Pancreas (tissue), 10 donors: ENCODE data around the gene PCDHAC2. TPM values are rescaled to one million over a fixed set of nuclear protein-coding genes. Genes with fewer than 3 reads are reported as not detected.

Experiments used
- ATAC-seq, 4 donors: fragments of 200-7000 bp; cut with Tn5 transposase; one replicate each; pipeline versions ENCODE4 v1.8.0 to v1.9.1; 2020; ENCODE audit warnings: mild to moderate bottlenecking in 4 of 4, moderate library complexity in 4 of 4
- DNase-seq, 6 donors: peaks; one replicate each; pipeline ENCODE4 v3.0.0-alpha.2; 2020
- FAIRE-seq: peaks from 2 replicates; lab custom pipeline; 2012; peaks lifted over from hg19 to GRCh38; lab: Jason Lieb, UNC
- H3K27ac ChIP-seq, 4 donors: fragments of 200-600 bp; sonication (generic); 1 replicate in 3 of 4; 2 replicates in 1 of 4; pipeline versions ENCODE4 v1.5.0 to v1.8.0; 2020
- H3K27me3 ChIP-seq, 4 donors: fragments of 200-600 bp; one replicate each; pipeline ENCODE4 v1.8.0; 2021
- H3K36me3 ChIP-seq, 3 donors: fragments of 200-600 bp; sonication (generic) in 1 of 3; one replicate each; pipeline versions ENCODE4 v1.5.0 to v1.8.0; 2020 to 2021
- H3K4me1 ChIP-seq, 3 donors: fragments of 200-600 bp; one replicate each; pipeline ENCODE4 v1.8.0; 2021
- H3K4me3 ChIP-seq, 4 donors: fragments of 200-600 bp; sonication (generic) in 2 of 4; one replicate each; pipeline versions ENCODE4 v1.5.0 to v1.8.0; 2020 to 2021
- H3K9me3 ChIP-seq, 4 donors: fragments of 200-600 bp; one replicate each; pipeline ENCODE4 v1.8.0; 2021
- CTCF ChIP-seq, 4 donors: fragments of 200-600 bp; sonication (generic) in 3 of 4; IDR thresholded peaks; one replicate each; pipeline versions ENCODE4 v1.5.0 to v1.8.0; 2021; ENCODE audit warnings: antibody characterized with exemption in 4 of 4
- WGBS, 2 donors: extraction: QIAGEN DNeasy Blood & Tissue Kit; methylation state at CpG; one replicate each; pipeline ENCODE4 v1.1.7; 2013; 5-methylcytosine and 5-hydroxymethylcytosine counted together
- intact Hi-C, 3 donors: fragments of 100-400 bp; cut with DNase I; formaldehyde crosslinking; loops; one replicate each; pipeline versions ENCODE4 v1.11.1 to v1.14.2; 2022
- polyA plus RNA-seq, 2 donors: library from polyadenylated mRNA; stranded (reverse); fragments of 200-250 nt; gene quantifications; one replicate each; pipeline ENCODE4 v1.2.3, GENCODE V29; 2013
- total RNA-seq, 6 donors: library from RNA; stranded (reverse); fragmentation: NEBNext Ultra II Directional in 4 of 6; extraction: Animal tissue kit (Norgen Biotek cat#: 25700) in 4 of 6; gene quantifications; one replicate each; pipeline versions ENCODE4 v1.2.1 to v1.2.4, GENCODE V29; 2021 to 2023
- donor health status: healthy with polysubstance abuse.
- donor health status: DM: no; HTN: no; CAD: no; lungs with moderate emphysema.
- donor health status: DM: no; HTN: no; CAD: no.
- donor health status: control.
- donor health status: control.
- donor health status: Bipolar disorder and iron deficiency.
- donor health status: DM: yes; HTN: yes; CAD: no.
- donor health status: DM: no; HTN: no; CAD: no.
- donor health status: DM: no; HTN: no; CAD: no.
- donor health status: DM: yes; HTN: yes; CAD: no.

PCDHAC2 gene
- 1 to 10 TPM in 1 of 6 donors, under 1 TPM in 5; 0.37 to 1.1 (median 0.68) TPM for total RNA-seq
- polyA plus RNA-seq = under 1 TPM; 0.08 to 0.73 TPM

GRCh38 chr5:140966293-140967225 lies at the start of gene PCDHAC2:
PCDHAC2 (plus strand) TSS chr5:140966476; CDS start chr5:140966767, 291 bp downstream.
- Histone ChIP-seq H3K4me3 (peak within 1 kb of the TSS; percentile 14 to 70 (median 46)), H3K27ac (peak within 1 kb of the TSS in 1 of 4 donors; percentile 23), H3K36me3 (no peaks in the 10 kb centered on the region), H3K4me1 (no peaks in the 10 kb centered on the region), H3K27me3 (no peaks in the 10 kb centered on the region), H3K9me3 (no peaks in the 10 kb centered on the region)
- DNase-seq (peak; percentile 27 to 76 (median 50)), FAIRE-seq (no peak), ATAC-seq (peak; percentile 91 to 95 (median 92))
- intact Hi-C loops = no loop called here
- TF ChIP-seq CTCF (IDR thresholded peaks at IDR 0.05) = no peak
- 1% methylated on average over 71 to 80 of the region's 80 CpGs for WGBS, 2 donors

- ATAC-seq = no peak
- Histone ChIP-seq H3K27me3 (no peaks in the 10 kb centered on the region), H3K27ac (no peak overlapping the region), H3K36me3 (no peaks in the 10 kb centered on the region), H3K9me3 (no peaks in the 10 kb centered on the region), H3K4me3 (no peak overlapping the region), H3K4me1 (peaks cover 0 to 2% (median 0%) of the 10 kb centered on the region in 3 donors)
- TF ChIP-seq CTCF (IDR thresholded peaks at IDR 0.05) = no peak
- intact Hi-C loops = no loop called here
- no peak for DNase-seq
- 54% methylated on average over 4 of the region's 4 CpGs for WGBS, 2 donors
- FAIRE-seq = no peak
Measured at GRCh38 chr5:140923601-140924000, 42.7 kb upstream of the PCDHAC2 start.

GRCh38 chr5:140925806-140926442 lies 40.4 kb upstream of the PCDHAC2 start, which contains the start of gene PCDHAC1:
PCDHAC1 (plus strand) TSS chr5:140926299; CDS start chr5:140926893, 594 bp downstream.
- H3K36me3 ChIP-seq = no peaks in the 10 kb centered on the region
- H3K4me1 ChIP-seq = peaks cover 0 to 2% (median 0%) of the 10 kb centered on the region in 3 donors
- 2% methylated on average over 41 of the region's 41 CpGs for WGBS, 2 donors
- peak within 1 kb of the TSS; percentile 14 to 62 (median 33) for H3K27ac ChIP-seq
- no peak for TF ChIP-seq CTCF (IDR thresholded peaks at IDR 0.05)
- intact Hi-C loops = no loop called here
- DNase-seq = peak in 4 of 6 donors; percentile 34 to 79 (median 66)
- H3K27me3 ChIP-seq = no peaks in the 10 kb centered on the region
- peak within 1 kb of the TSS; percentile 26 to 63 (median 40) for H3K4me3 ChIP-seq
- no peaks in the 10 kb centered on the region for H3K9me3 ChIP-seq
- FAIRE-seq = no peak
- peak; percentile 82 to 86 (median 84) for ATAC-seq

- Histone ChIP-seq H3K27me3 (no peaks in the 10 kb centered on the region), H3K4me3 (peak overlapping the region; percentile 26 to 63 (median 40)), H3K4me1 (peaks cover 0 to 2% (median 0%) of the 10 kb centered on the region in 3 donors), H3K9me3 (no peaks in the 10 kb centered on the region), H3K27ac (peak overlapping the region; percentile 14 to 62 (median 33)), H3K36me3 (no peaks in the 10 kb centered on the region)
- WGBS, 2 donors = 1 to 2% methylated on average over 68 to 74 of the region's 74 CpGs
- peak; percentile 94 to 98 (median 96) for ATAC-seq
- DNase-seq = peak; percentile 71 to 95 (median 86)
- no peak for FAIRE-seq
- peak; percentile 65 to 78 (median 75) for TF ChIP-seq CTCF (IDR thresholded peaks at IDR 0.05)
- intact Hi-C loops = no loop called here
Measured at GRCh38 chr5:140926443-140927227, 39.6 kb upstream of the PCDHAC2 start.
